ENCODE measurements around the gene MGST3.
"Not testable (repeated sequence)": the region's sequence is repeated elsewhere in the genome, so short reads cannot be mapped to it uniquely, and the experiment has no call there.

Gene MGST3

DNA sequence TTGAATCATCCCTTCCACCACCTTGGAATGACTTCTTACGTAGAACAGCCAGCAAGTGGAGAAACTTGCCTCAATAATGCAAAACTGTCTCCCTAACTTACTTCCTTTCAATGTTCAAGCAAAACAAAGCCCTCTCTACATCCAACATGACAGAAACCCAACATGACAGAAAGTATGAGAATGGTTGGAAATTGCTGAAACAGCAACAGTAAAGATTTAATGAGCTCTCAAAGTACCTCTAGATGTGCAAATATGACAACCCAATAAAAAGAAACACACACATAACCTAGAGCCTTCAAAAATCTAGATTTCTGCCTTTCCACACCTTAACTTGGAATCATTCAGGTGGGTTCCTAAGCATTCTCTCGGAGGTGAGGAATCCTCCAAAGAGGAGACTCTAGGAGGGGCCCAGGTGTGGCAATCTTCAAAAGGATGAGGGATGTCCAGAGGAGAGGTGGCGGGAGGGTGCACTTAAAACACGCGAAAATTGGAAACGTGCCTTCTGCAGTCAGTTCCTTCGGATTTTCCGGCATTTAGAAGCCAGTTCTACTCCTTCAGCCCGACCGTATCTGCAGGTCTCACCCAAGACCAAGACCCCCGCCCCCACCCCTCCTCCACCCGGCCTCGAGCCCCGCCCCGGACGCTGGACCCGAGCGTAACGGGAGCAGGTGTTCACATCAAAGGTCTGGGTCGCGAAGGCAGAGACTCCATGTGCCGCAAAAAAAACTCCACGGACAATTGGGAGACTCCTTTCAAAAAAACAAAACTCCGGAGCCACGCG is 996 bp upstream of the MGST3 start:
- DNase-seq: peak; percentile 77

DNA sequence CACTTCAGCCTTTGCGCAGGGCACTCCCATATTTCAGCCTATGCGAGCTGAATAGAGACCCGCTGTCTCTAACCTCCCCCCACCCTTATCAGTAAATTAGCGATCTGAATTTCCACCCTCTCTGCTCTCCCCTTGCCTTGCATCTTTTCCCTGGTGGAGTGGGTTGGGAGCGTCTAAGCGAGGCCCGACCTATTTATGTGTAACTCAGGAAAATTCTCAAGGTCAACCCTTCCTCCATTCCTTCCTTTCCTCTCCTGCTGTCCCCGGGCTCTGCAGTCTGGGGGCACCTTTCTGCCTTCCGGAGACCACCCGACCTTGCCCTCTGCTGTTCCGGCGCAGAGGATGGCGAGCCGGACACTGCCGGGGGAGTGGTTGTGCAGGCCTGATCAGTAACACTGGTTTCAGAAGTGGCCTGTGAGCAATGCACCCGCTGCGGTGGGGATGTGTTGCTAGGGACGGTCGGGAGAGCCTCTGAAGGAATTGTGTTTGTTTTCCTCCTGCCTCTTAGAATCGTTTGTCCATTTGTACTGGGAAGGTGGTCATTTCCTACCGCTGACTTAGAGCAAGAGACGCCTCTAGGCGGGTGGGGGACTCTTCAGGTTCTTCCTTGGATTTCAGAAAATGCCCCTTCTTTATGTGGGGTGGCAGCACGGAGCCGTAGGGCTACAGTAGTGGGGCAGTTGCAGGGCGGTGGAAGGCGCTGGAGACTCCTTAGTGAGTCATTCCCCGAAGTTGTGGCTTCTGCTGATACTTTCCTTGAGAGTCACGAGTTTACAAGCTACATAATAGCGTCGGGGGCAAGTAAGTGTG is 513 bp downstream of the MGST3 start:
- DNase-seq: peak; percentile 80

DNA sequence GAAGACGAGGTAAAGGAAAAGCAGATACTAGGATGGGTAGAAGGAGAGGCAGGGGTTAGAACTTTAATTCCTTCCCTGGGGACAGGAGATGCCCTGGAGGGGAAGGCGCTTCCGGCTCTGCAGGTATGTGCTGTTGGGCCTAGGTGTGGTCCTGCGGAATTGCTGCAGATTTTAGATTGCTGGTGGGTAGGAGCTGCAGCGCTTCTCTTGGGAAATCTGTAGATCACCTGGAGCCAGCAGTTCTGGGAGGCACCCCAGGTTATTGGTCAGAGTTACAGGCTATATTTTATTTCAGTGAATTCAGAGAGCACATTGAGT is 1.1 kb downstream of the MGST3 start:
- DNase-seq: no peak

DNA sequence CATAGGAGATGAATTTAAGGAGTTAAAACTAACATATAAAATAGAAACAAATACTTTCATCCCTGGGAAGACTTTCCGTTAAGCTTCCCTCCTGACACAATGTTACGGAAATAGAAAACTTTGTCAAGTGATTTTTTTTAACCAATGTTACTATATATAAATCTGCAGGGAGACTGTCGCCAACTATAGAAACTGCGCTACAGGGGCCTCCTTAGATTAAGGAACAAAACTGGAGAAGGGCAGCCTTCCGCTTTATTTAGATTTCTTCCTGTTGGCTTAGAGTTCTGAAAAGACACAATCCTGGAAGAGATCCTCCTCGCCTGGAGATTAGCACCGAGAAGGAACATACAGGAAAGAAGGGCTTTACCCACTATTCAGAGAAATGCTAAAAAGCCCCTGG is 1.5 kb downstream of the MGST3 start:
- no peak for DNase-seq

DNA sequence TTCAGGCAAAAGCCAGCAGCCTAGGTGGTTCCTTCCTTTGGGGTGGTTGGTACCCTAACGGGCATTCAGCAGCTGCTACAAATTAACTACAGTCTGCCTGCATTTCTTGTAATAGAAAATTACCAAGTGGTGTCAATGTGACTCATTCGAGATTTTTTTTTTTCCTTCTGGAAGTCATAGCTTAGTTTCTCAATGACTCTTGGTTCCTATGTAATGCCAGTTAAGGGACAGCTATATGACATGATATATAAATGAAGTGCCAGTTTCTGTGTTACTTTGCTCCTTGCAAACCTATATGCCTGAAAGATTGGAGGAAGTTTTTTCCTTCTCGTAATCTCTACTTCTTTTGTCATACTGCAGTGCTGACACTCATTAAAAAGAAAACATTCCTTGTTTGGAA is 2.6 kb downstream of the MGST3 start:
- DNase-seq: no peak

DNA sequence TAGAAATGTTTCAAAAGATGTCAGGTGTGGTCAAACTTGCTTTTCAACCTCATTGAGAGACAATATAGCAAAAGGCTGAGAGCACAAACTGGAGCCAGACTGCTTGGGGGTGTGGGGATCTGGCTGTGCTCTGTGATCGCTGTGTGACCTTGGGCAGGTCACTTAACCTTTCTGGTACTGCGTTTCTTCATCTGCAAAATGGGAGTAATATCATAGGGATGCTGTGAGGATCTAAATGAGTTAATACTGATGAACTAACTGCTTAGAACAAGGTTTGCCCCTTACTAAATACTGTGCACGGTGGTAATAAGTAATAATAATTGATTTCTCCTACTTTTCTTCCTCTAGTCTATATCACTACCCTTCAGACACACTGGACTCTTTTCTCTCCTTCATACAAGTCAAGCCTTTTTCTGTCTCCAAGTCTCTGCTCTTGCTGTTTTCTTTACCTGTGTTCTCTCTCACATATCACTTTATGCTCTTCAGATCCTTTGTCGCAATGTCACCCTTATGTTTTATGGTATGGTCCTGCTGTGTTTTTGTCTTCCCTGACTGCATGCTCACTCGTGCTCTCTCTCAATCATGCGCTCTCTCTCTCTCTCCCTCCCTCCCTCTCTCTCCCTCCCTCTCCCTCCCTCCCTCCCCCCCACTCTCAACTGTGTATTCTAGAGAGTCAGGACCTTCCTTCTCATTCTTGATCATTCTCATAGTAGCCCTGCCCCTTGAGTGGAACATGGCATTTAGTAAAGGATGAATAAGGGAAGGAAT is 3.3 kb downstream of the MGST3 start:
- DNase-seq: no peak

DNA sequence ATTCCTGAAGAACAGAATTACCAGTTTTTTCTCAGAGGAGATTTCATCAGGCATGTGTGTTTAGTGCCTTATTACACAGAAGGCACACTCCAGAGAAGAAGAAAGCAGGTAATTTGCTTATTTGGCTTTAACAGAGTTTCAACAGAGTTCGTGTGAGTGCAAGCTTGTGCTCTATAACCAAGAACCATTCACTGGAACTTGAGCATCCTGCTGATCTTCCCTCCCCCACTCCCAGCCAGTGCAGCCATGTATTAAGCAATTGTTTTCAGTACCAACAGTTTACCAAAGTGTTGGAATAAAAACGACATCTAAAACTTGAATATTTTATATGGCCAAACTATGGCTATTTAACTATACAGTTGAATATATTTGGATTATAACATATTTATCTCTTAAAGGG is 4.3 kb downstream of the MGST3 start:
- DNase-seq: no peak

DNA sequence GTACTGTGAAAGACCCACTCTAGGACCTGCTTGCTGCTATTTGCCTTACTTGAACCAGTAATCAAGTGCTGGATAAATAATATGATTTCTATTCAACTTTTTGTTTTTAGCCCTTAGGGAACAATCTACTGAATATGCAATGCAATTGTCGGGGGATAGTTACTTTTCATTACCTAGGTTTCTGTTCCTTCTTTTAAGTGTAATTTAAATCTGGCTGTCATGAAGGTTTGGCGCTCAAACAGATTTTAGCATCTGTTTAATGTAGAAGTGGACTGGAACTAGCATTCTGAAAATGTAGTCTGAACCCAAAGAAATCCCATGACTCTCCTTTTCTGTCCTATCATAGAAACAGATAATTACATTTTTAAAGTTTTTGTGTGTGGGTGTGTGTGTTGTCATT is 4.8 kb downstream of the MGST3 start:
- DNase-seq: no peak

DNA sequence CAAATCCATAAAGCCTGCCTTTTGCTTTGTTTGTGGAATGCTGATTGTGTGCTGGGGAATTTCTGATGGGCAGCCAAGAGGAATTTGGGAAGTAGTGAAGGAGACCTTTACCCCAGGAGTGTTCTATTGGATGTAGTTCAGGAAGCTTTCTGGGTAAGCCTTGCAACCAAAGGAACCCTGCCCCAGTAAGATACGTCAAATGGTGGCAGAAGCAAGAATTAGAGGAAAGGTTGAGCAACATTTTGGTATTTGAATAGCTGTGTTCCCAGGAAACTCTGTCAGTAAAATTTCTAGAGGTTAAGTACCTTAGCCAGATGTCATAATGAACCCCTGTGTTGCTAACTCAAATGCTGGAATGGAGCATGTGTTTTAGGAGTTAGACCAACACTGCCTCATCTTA is 6.4 kb downstream of the MGST3 start:
- DNase-seq: no peak

DNA sequence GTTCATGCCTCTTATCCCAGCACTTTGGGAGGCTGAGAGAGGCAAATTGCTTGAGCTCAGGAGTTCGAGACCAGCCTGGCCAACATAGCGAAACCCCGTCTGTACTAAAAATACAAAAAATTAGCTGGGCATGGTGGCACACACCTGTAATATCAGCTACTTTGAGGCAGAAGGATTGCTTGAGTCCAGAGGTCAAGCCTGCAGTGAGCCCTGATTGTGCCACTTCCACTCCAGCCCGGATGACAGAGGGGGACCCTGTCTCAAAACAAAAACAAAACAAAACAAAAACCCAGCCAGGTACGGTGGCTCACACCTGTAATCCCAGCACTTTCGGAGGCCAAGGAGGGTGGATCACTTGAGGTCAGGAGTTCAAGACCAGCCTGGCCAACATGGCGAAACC is 7.2 kb downstream of the MGST3 start:
- DNase-seq: not testable (repeated sequence)

DNA sequence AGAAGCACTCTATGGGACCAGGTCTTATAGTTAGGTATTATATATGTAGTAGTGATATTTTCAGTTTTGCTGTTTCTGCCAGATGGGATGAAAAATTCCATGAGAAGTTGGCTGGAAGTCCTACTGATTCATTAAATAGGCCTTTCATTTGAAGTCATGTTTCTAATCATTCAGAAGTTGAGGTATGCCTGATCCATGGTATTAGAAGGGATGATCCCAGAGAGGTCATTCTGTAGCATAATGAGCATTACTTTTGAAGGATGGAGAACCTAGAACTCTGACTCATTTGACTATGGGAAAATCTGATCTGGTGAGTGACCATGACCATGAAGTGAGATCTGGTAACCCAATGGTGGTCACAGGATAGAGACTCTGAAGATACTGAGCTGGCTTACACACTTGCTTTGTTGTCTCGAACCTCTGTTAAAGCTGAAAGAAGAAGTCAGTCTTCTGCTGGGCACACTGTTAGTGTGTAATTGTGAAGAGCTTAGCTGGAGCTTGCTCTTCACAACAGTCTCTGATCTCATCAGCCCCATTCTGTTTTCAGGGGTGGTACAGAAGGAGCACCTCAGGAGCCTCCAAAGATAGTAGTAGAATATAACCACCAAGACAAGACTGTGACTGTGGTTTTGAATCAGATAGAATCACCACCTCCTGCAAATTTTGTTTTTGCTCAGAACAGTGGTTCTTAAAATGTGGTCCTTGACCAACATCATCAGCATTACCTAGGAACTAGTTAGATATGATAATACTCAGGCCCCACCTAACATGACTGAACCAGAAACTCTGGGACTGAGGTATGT is 9.0 kb downstream of the MGST3 start:
- no peak for DNase-seq

DNA sequence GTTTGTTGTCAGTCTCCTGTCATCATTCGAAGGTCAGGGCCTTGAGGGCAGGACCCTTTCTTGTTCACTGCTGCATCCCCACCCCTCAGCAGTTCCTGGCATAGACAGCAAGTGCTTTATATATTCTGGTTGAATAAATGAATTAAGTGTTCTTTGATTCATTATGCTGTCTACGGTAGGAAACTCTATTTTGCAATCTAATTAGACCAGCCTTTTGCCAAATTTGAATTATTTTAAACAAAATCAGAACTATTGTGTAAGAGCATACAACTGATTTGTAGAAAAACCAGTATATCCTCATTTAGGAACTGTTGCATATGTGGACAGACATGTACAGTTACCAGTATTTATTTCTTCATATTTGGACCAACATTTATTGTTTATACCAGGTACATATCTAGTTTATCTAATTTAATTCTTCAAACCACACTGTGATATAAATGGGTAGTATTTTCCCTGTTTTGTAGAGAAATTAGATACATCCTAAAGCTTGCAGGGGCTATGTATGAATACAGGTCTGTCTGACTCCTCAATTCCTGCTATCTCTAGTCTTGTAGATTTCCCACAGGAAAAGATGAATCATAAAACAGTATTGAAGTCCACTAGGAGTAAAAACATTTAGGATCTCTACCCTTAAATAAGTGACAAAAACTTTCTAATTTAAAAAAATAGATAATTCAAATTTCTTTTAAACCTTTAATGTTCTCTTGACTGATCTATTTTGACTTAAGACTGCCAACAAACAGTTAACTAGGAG is 10.4 kb downstream of the MGST3 start:
- no peak for DNase-seq

DNA sequence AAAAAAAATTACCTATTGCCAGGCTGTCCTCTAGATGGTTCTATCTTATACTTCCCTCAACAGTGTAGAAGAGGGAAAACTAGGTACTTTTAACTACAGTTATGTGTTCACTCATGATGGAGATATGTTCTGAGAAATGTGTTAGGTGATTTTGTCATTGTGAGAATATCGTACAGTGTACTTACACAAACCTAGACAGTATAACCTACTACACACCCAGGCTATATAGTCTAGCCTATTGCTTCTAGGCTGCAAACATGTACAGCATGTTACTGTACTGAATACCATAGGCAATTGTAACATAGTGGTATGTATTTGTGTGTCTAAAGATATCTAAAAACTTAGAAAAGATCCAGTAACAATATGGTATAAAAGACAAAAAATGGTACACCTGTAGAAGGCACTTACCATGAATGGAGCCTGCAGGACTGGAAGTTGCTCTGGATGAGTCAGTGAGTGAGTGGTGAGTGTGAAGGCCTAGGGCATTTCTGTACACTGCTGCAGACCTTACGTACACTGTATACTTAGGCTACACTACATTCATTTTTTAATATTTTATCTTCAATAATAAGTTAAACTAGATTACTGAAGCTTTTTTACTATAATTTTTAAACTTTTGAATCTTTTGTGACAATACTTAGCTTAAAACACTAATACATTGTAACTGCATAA is 13.2 kb downstream of the MGST3 start:
- no peak for DNase-seq

DNA sequence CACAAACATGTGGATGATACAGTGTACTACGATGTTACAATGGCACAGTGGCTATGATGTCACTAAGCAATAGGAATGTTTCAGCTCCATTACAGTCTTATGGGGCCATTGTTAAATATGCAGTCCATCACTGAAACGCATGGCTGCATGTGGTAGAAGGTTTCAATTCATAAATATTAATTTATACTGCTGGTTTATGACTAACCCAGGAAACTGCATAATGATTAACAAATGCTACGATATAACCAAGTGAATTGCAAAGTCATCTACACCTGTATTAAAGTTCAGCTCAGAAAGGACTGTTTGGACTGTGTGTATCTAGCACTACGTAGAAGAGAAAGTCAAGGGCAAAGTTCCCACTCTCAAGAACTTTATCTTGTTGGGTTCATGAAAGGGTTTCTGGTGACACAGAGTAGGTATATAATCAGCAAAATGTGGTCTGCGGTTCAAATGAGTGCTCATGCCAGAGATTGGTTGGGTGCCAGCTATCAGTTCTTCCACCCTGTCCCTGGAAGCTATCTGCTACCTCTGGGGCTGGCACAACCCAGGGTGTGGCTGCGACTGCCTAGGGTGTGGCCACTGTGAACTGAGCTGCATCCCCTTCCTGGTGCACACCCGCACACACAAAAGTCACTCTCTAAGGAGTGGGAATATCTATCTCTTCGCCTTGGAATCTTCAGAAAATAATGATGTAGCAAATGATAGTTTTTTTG is 14.8 kb downstream of the MGST3 start:
- no peak for DNase-seq

DNA sequence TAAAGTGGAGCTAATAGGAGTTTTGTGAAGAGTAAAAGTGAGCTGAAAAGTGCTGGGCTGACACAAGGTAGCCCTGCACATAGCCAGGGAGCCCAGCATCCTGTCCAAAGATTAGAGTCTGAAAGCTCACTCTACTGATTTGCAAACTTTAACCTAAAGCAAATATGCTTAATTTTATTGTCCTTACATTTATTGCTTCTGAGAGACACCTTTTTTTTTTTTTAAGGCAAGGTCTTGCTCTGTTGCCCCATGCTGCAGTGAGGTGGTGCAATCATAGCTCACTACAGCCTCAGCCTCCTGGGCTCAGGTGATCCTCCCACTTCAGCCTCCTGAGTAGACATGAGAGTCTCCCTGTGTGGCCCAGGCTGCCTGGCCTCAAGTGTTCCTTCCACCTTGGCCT is 16.5 kb downstream of the MGST3 start:
- DNase-seq: no peak

DNA sequence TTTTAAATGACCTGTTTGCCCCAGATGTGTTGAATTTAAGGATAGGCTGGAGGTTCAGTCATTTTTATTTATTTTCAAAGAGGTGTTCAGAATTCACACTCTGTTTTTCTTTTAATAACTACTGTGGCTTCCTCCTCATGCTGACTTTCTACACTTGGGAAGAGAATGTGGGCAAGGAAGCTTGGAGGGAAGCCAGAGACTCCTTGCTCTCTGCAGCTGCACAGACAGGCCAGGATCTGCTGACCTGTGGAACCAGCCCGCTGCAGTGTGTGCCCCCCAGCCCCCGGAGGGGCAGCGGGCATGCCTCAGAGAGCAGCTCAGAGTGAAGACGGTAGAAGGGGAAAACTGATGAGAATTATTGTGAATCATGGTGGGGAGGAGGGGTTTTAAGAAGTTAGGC is 16.9 kb downstream of the MGST3 start:
- no peak for DNase-seq

DNA sequence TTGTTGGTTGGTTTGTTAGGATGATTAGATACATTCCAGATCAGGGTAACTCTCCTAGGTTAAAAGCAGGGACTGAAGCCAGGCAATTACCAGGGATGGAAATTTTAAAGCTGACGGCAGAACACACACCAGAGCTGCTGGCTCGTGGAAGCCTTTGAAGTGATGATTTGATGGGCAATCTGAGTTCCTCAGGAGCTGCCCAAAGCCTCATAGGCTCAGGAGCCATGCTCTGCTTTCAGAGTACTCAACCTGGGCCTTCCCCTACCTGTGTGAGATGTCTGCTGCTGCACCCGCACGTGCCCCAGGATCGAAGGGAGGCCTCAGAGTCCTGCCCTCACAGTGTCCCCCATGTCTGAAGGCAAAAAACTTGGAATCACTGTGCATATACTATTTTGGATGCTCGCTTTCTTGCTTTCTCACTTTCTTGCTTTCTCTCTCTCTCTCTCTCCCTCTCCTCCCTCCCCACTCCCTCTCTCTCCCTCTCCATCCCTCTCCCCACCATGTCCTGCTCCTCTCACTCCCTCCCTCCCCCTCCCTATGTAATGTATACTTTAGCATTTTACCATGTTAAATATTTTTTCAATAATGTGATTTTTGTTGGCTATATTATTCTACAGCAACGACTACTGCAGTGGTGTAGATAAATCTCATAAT is 18.0 kb downstream of the MGST3 start:
- no peak for DNase-seq

DNA sequence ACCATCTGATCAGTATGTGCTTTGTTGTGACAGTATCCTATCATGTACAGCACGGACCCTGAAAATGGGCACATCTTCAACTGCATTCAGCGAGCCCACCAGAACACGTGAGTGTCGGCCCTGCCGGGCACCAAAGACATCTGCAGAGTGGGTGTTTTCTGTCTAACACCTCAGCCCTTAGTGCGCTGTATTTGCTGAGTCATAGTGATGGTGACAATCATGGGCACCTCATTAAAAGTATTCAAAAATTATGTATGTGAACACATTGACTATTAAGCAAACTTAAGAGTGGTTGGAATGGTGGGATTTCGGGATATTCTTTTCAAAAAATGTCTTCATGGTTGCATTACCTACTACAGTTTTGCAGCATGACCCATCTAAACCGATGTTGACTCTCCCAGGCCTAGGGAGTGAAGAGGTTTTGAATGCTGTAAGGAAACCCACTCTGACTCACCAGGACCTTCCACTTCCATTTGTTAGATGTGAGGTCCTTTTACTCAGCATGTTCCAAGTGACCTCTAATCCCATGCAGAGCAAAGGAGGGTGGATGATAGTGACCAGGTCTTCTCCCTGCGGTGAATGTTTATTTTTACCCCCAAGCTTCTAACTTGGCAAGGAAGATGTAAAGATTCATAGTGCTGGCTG is 20.1 kb downstream of the MGST3 start:
- DNase-seq: no peak

DNA sequence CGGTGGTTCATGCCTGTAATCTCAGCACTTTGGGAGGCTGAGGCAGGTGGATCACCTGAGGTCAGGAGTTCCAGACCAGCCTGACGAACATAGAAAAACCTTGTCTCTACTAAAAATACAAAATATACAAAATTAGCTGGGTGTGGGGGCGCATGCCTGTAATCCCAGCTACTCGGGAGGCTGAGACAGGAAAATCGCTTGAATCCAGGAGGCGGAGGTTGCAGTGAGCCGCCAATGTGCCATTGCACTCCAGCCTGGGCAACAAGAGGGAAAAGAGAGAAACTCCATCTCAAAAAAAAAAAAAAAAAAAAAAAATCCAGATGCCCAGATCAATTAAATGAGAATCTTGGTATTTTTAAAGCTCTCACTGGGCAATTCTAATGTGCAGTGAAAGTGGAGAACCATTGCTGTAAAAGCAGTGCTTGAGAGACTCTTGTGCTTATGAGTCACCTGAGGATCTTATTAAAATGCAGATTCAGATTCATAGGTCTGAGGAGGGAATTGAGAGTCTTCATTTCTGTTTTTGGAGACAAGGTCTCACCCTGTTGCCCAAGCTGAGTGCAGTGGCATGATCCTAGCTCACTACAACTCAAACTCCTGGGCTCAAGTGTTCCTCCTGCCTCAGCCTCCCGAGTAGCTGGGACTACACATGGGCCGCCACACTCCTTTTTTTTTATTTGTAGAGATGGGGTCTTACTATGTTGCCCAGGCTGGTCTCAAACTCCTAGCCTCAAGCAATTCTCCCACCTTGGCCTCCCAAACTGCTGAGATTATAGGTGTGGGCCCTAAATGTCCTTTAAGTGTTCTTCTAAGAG is 27.9 kb downstream of the MGST3 start:
- not testable (repeated sequence) for DNase-seq

Data from NCI-H748 treated with DMSO at 0.1 percent for 48 hours (cell line).